Hepatocyte (in vitro differentiated cells): ENCODE results near the gene XRCC6. TPM values are rescaled to one million over a fixed set of nuclear protein-coding genes. Genes with fewer than 3 reads are reported as not detected.
A peak's percentile ranks its signal among the peaks of the same experiment; 100 is the strongest.

Source experiments
- DNase-seq: peaks from one replicate; pipeline ENCODE4 v3.0.0-alpha.2; 2016; ENCODE audit warnings: low spot score
- H2AFZ ChIP-seq: fragments of 200-600 bp; sonication (generic); 2 replicates; pipeline ENCODE4 v1.6.0; 2016; ENCODE audit warnings: antibody characterized with exemption, mild to moderate bottlenecking
- H3K27ac ChIP-seq: fragments of 200-600 bp; sonication (generic); 2 replicates; pipeline ENCODE4 v1.5.1; 2016; ENCODE audit warnings: mild to moderate bottlenecking
- H3K27me3 ChIP-seq: fragments of 200-600 bp; sonication (generic); 2 replicates; pipeline ENCODE4 v1.6.1; 2016
- H3K36me3 ChIP-seq: fragments of 200-600 bp; sonication (generic); replicated peaks from 2 replicates; pipeline ENCODE4 v1.5.1; 2016; ENCODE audit warnings: low read depth; ENCODE audit not compliant: insufficient read depth
- H3K4me1 ChIP-seq: fragments of 200-600 bp; sonication (generic); 2 replicates; pipeline ENCODE4 v1.5.1; 2016; ENCODE audit warnings: mild to moderate bottlenecking, moderate library complexity; ENCODE audit not compliant: insufficient read depth
- H3K4me2 ChIP-seq: fragments of 200-600 bp; sonication (generic); 2 replicates; pipeline ENCODE4 v1.6.0; 2016
- H3K4me3 ChIP-seq: fragments of 200-600 bp; sonication (generic); 2 replicates; pipeline ENCODE4 v1.5.1; 2016; ENCODE audit warnings: mild to moderate bottlenecking
- H3K79me2 ChIP-seq: fragments of 200-600 bp; sonication (generic); 2 replicates; pipeline ENCODE4 v1.6.0; 2017; ENCODE audit warnings: mild to moderate bottlenecking
- H3K9me2 ChIP-seq: fragments of 200-600 bp; sonication (generic); replicated peaks from 2 replicates; pipeline ENCODE4 v1.6.0; 2017; ENCODE audit warnings: mild to moderate bottlenecking; ENCODE audit not compliant: insufficient read depth
- H3K9me3 ChIP-seq: fragments of 200-600 bp; sonication (generic); 2 replicates; pipeline ENCODE4 v1.5.1; 2016; ENCODE audit warnings: low read depth, mild to moderate bottlenecking
- H4K20me1 ChIP-seq: fragments of 200-600 bp; sonication (generic); 2 replicates; pipeline ENCODE4 v1.6.0; 2016; ENCODE audit warnings: mild to moderate bottlenecking; ENCODE audit not compliant: insufficient read depth, poor library complexity, severe bottlenecking
- EZH2 ChIP-seq: fragments of 200-600 bp; sonication (generic); IDR thresholded peaks from 2 replicates; pipeline ENCODE4 v1.6.1; 2016; ENCODE audit warnings: antibody characterized with exemption, mild to moderate bottlenecking, borderline replicate concordance
- EZH2phosphoT487 ChIP-seq: fragments of 200-600 bp; sonication (generic); IDR thresholded peaks from one replicate; pipeline ENCODE4 v1.6.1; 2018; ENCODE audit warnings: antibody characterized with exemption, mild to moderate bottlenecking, low read depth, moderate library complexity; ENCODE audit not compliant: unreplicated experiment, severe bottlenecking
- WGBS: methylation state at CpG from one replicate; pipeline ENCODE4 v1.1.6; 2016; ENCODE audit warnings: low lambda C conversion rate; ENCODE audit errors: missing lambda C conversion rate; 5-methylcytosine and 5-hydroxymethylcytosine counted together
- polyA plus RNA-seq: library from polyadenylated mRNA; unstranded; fragments of >200 nt; fragmentation: Nextera tagmentation; extraction: Ambion mirVana; gene quantifications from 2 replicates; pipeline ENCODE4 v1.2.1, GENCODE V29; 2016
- total RNA-seq: library from RNA; depleted of rRNA; stranded (reverse); fragments of >200 nt; gene quantifications from 2 replicates; pipeline ENCODE4 v1.2.3, GENCODE V29; 2014
- TF ChIP-seq, protein P1 (sequence below): fragments of 200-600 bp; sonication (generic); IDR thresholded peaks from 2 replicates; pipeline ENCODE4 v1.5.1; 2016; ENCODE audit warnings: antibody characterized with exemption, mild to moderate bottlenecking; ENCODE audit not compliant: poor library complexity

XRCC6 gene
- total and polyA plus RNA-seq, 2 experiments from 2014 or later, result 260 to 276 TPM

- Histone ChIP-seq H3K4me2 (no peak overlapping the region), H2AFZ (no peak overlapping the region), H3K4me3 (no peak overlapping the region), H3K27ac (no peak overlapping the region), H3K9me2 (no peaks in the 10 kb centered on the region), H3K27me3 (no peaks in the 10 kb centered on the region), H4K20me1 (no peaks in the 10 kb centered on the region), H3K9me3 (no peaks in the 10 kb centered on the region), H3K79me2 (peaks cover 26% of the 10 kb centered on the region), H3K4me1 (peaks cover 9% of the 10 kb centered on the region), H3K36me3 (no peaks in the 10 kb centered on the region)
- TF ChIP-seq, protein P1, sequence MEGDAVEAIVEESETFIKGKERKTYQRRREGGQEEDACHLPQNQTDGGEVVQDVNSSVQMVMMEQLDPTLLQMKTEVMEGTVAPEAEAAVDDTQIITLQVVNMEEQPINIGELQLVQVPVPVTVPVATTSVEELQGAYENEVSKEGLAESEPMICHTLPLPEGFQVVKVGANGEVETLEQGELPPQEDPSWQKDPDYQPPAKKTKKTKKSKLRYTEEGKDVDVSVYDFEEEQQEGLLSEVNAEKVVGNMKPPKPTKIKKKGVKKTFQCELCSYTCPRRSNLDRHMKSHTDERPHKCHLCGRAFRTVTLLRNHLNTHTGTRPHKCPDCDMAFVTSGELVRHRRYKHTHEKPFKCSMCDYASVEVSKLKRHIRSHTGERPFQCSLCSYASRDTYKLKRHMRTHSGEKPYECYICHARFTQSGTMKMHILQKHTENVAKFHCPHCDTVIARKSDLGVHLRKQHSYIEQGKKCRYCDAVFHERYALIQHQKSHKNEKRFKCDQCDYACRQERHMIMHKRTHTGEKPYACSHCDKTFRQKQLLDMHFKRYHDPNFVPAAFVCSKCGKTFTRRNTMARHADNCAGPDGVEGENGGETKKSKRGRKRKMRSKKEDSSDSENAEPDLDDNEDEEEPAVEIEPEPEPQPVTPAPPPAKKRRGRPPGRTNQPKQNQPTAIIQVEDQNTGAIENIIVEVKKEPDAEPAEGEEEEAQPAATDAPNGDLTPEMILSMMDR, result no peak
- TF ChIP-seq EZH2, result no peak
- TF ChIP-seq EZH2phosphoT487, result no peak
- DNase-seq, result no peak
- WGBS, result 98% methylated on average over 3 of the region's 3 CpGs
Observed at GRCh38 chr22:41690476-41690875, 69.4 kb downstream of the XRCC6 start.

DNA sequence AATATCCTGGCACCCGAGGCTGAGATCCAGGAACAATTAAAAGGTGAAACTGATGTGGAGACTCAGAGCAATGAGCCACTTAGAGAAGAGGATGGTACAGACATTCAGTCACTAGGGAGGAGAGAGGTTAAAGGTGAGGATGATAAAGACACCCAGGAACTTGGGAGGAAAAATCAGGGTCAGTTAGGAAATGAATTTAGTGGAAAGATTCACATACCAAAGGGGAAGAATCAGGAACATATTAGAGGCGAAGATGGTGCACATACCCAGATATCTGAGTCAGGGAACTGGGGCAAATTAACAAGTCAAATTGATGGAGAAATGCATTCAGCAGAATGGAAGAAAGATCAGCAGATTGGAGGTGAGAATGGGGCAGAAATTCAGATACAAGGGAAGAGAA is 74.1 kb downstream of the XRCC6 start:
- H3K4me3 ChIP-seq, result no peak overlapping the region
- H3K4me1 ChIP-seq, result peaks cover 12% of the 10 kb centered on the region
- TF ChIP-seq EZH2phosphoT487, result no peak
- TF ChIP-seq EZH2, result no peak
- TF ChIP-seq, protein P1, result no peak
- no peaks in the 10 kb centered on the region for H3K36me3 ChIP-seq
- H3K9me3 ChIP-seq, result no peaks in the 10 kb centered on the region
- H3K9me2 ChIP-seq, result no peaks in the 10 kb centered on the region
- no peaks in the 10 kb centered on the region for H4K20me1 ChIP-seq
- H3K79me2 ChIP-seq, result no peaks in the 10 kb centered on the region
- H2AFZ ChIP-seq, result no peak overlapping the region
- no peak overlapping the region for H3K27ac ChIP-seq
- WGBS, result 93% methylated on average over 2 of the region's 2 CpGs
- no peak overlapping the region for H3K4me2 ChIP-seq
- no peak for DNase-seq
- no peaks in the 10 kb centered on the region for H3K27me3 ChIP-seq

- peaks cover 12% of the 10 kb centered on the region for H3K4me1 ChIP-seq
- no peaks in the 10 kb centered on the region for H3K27me3 ChIP-seq
- H3K4me3 ChIP-seq, result no peak overlapping the region
- H3K36me3 ChIP-seq, result no peaks in the 10 kb centered on the region
- no peaks in the 10 kb centered on the region for H3K9me2 ChIP-seq
- H3K27ac ChIP-seq, result peak overlapping the region; percentile 53
- no peaks in the 10 kb centered on the region for H3K9me3 ChIP-seq
- no peak for TF ChIP-seq EZH2
- TF ChIP-seq, protein P1, result no peak
- TF ChIP-seq EZH2phosphoT487, result no peak
- no peak for DNase-seq
- peak overlapping the region; percentile 36 for H2AFZ ChIP-seq
- WGBS, result 77% methylated on average over 11 of the region's 11 CpGs
- no peaks in the 10 kb centered on the region for H3K79me2 ChIP-seq
- H4K20me1 ChIP-seq, result no peaks in the 10 kb centered on the region
- no peak overlapping the region for H3K4me2 ChIP-seq
Observed at GRCh38 chr22:41696703-41697102, 75.6 kb downstream of the XRCC6 start.
